Neural cell (in vitro differentiated cells): ENCODE results near the gene MRPL19.

ENCODE experiments used
- CTCF ChIP-seq: fragments of 450-650 bp; IDR thresholded peaks from 2 replicates; pipeline ENCODE4 v1.5.1; 2014; ENCODE audit warnings: antibody characterized with exemption, mild to moderate bottlenecking, moderate library complexity; ENCODE audit not compliant: poor library complexity, severe bottlenecking
- EP300 ChIP-seq: fragments of 450-650 bp; conservative IDR thresholded peaks from 2 replicates; pipeline ENCODE4 v1.6.1; 2014; ENCODE audit warnings: antibody characterized with exemption, mild to moderate bottlenecking, moderate library complexity; ENCODE audit not compliant: poor library complexity, severe bottlenecking
- RAD21 ChIP-seq: fragments of 450-650 bp; conservative IDR thresholded peaks from 2 replicates; pipeline ENCODE4 v1.6.1; 2014; ENCODE audit warnings: antibody characterized with exemption, mild to moderate bottlenecking, moderate library complexity

GRCh38 chr2:75612108-75612861, 34.3 kb upstream of the MRPL19 start:
- TF ChIP-seq EP300 (no peak), CTCF (no peak), RAD21 (no peak)
